ENCODE results near the gene GAMT.

GRCh38 chr19:1422943-1423342 is 21.6 kb upstream of the GAMT start:
- TF ChIP-seq CTCF (IDR thresholded peaks at IDR 0.05; ENCODE audit: low read length) = no peak
- no peak for TF ChIP-seq EZH2phosphoT487 (IDR thresholded peaks at IDR 0.05; ENCODE audit: low read length)

All from MM.1S (cell line).